K562 (cell line): Measurements from ENCODE around the gene EIF4G1. TPM values are rescaled to one million over a fixed set of nuclear protein-coding genes. Genes with fewer than 3 reads are reported as not detected.
A peak's percentile ranks its signal among the peaks of the same experiment; 100 is the strongest.

Experiments used
- ATAC-seq: fragments of 200-7000 bp; cut with Tn5 transposase; 3 replicates; pipeline ENCODE4 v1.9.1; 2020; ENCODE audit warnings: moderate library complexity
- BruUV-seq: library from RNA; stranded (reverse); fragments of 400-500 nt; replicated peaks from 2 replicates; lab custom pipeline; 2021; lab: Mats Ljungman, UMichigan
- CTCF ChIA-PET: fragments of 300-600 bp; formaldehyde crosslinking; extraction: SDS; loops from one replicate; lab custom pipeline; 2021; ENCODE audit warnings: low intra/inter-chr PET ratio; lab: Yijun Ruan, JAX
- POLR2A ChIA-PET: fragments of 300-600, 350-650 bp; sonication (Branson Sonifier 250); formaldehyde crosslinking; extraction: SDS; loops from one replicate; lab custom pipeline; 2021; ENCODE audit warnings: antibody characterized with exemption, inconsistent platforms; lab: Yijun Ruan, JAX
- DNase-seq, 4 experiments: peaks; one replicate each; pipeline versions ENCODE4 v3.0.0 to v3.0.0-alpha.2; 2011 to 2018; ENCODE audit warnings: low spot score in 3 of 4, mixed read lengths in 3 of 4; ENCODE audit errors: extremely low read depth in 1 of 4
- FAIRE-seq: peaks from 2 replicates; lab custom pipeline; 2011; peaks lifted over from hg19 to GRCh38; lab: Jason Lieb, UNC
- H2AFZ ChIP-seq: 2 replicates; pipeline ENCODE4 v1.6.0; 2011; ENCODE audit warnings: low read depth, low read length, control low read depth, inconsistent platforms
- H3K27ac ChIP-seq: fragments of 200-600 bp; 3 replicates; pipeline ENCODE4 v1.8.0; 2011; ENCODE audit warnings: low read depth, mild to moderate bottlenecking, control low read depth, inconsistent platforms, low read length, moderate library complexity, mixed read lengths; ENCODE audit errors: extremely low read depth
- H3K27me3 ChIP-seq, 2 experiments: fragments of 300-600 bp in 1 of 2; 2 replicates in 1 of 2; 3 replicates in 1 of 2; pipeline versions ENCODE4 v1.6.0 to v1.8.0; 2011; ENCODE audit warnings: inconsistent platforms in 2 of 2, low read length in 2 of 2, mild to moderate bottlenecking in 1 of 2, mixed read lengths in 1 of 2, moderate library complexity in 1 of 2; ENCODE audit not compliant: control insufficient read depth in 2 of 2, insufficient read depth in 2 of 2
- H3K36me3 ChIP-seq: fragments of 300-600 bp; 3 replicates; pipeline ENCODE4 v1.8.0; 2011; ENCODE audit warnings: mild to moderate bottlenecking, low read length, inconsistent platforms; ENCODE audit not compliant: control insufficient read depth, insufficient read depth
- H3K4me1 ChIP-seq, 2 experiments: fragments of 200-600 bp in 1 of 2; replicated peaks in 1 of 2; 2 replicates in 1 of 2; 3 replicates in 1 of 2; pipeline versions ENCODE4 v1.5.1 to v1.8.0; 2011; ENCODE audit warnings: inconsistent platforms in 2 of 2, low read length in 2 of 2, mild to moderate bottlenecking in 1 of 2, mixed read lengths in 1 of 2, moderate library complexity in 1 of 2; ENCODE audit not compliant: control insufficient read depth in 2 of 2, insufficient read depth in 2 of 2
- H3K4me2 ChIP-seq: 2 replicates; pipeline ENCODE4 v1.6.1; 2011; ENCODE audit warnings: low read length, control low read depth, inconsistent platforms, mixed read lengths; ENCODE audit not compliant: insufficient read depth
- H3K4me3 ChIP-seq: fragments of 200-600 bp; sonication (generic), shearing (Covaris generic); 2 replicates; pipeline ENCODE4 v1.5.1; 2016; ENCODE audit warnings: control low read depth, inconsistent platforms
- H3K79me2 ChIP-seq: fragments of 200-600 bp; 3 replicates; pipeline ENCODE4 v1.8.0; 2011; ENCODE audit warnings: low read length, inconsistent platforms; ENCODE audit not compliant: control insufficient read depth, insufficient read depth
- H3K9ac ChIP-seq, 2 experiments: 2 replicates each; pipeline versions ENCODE4 v1.6.0 to v1.6.1; 2011; ENCODE audit warnings: low read depth in 2 of 2, low read length in 2 of 2, control low read depth in 1 of 2, inconsistent platforms in 1 of 2, mild to moderate bottlenecking in 1 of 2, mixed read lengths in 1 of 2; ENCODE audit not compliant: insufficient read depth in 1 of 2
- H3K9me1 ChIP-seq: one replicate; pipeline ENCODE4 v1.6.0; 2011; ENCODE audit warnings: inconsistent platforms, mild to moderate bottlenecking, low read length, moderate library complexity; ENCODE audit not compliant: control insufficient read depth, insufficient read depth
- H3K9me3 ChIP-seq: replicated peaks from 2 replicates; pipeline ENCODE4 v1.5.1; 2011; ENCODE audit warnings: low read depth, low read length, inconsistent platforms; ENCODE audit not compliant: control insufficient read depth, insufficient read depth
- H4K20me1 ChIP-seq: replicated peaks from 2 replicates; pipeline ENCODE4 v1.6.1; 2011; ENCODE audit warnings: low read length, inconsistent platforms, mixed read lengths; ENCODE audit not compliant: control insufficient read depth, insufficient read depth
- CBFB ChIP-seq: sonication (generic); formaldehyde crosslinking; IDR thresholded peaks from 2 replicates; pipeline ENCODE4 v1.4.0; 2020; ENCODE audit warnings: mild to moderate bottlenecking, missing genetic modification reagents
- FOXP1 ChIP-seq: sonication (generic); formaldehyde crosslinking; IDR thresholded peaks from 2 replicates; pipeline ENCODE4 v1.8.0; 2022; ENCODE audit warnings: mild to moderate bottlenecking, missing genetic modification reagents
- ZNF140 ChIP-seq: fragments of 250-450 bp; sonication (Bioruptor Pico); IDR thresholded peaks from 2 replicates; pipeline ENCODE4 v1.8.0; 2021; ENCODE audit warnings: moderate library complexity, mild to moderate bottlenecking, inconsistent platforms
- ZNF561 ChIP-seq: fragments of 450-650 bp; formaldehyde crosslinking; conservative IDR thresholded peaks from 2 replicates; pipeline ENCODE4 v1.4.0; 2020; ENCODE audit warnings: mild to moderate bottlenecking, moderate library complexity
- WGBS: fragments of 100-300 bp; shearing (Covaris generic); methylation state at CpG from one replicate; pipeline ENCODE4 v1.1.6; 2016; ENCODE audit warnings: low coverage, mixed read lengths; ENCODE audit not compliant: insufficient coverage; ENCODE audit errors: missing lambda C conversion rate; 5-methylcytosine and 5-hydroxymethylcytosine counted together
- in situ Hi-C: fragments of 300-500 bp; cut with MboI; formaldehyde crosslinking; loops from 4 replicates; pipeline ENCODE4 v1.15.0; 2018; ENCODE audit warnings: inconsistent platforms, mixed read lengths
- intact Hi-C: fragments of 100-400 bp; cut with micrococcal nuclease; formaldehyde crosslinking; loops from 2 replicates; pipeline ENCODE4 v1.14.2; 2022
- polyA plus RNA-seq, 8 experiments: library from polyadenylated mRNA; depleted of rRNA in 4 of 8; stranded (reverse) in 5 of 8; unstranded in 3 of 8; fragments of >200 nt; fragmentation: Nextera tagmentation in 2 of 8; fragmentation: Illumina TruSeq in 1 of 8; extraction: Ambion mirVana in 2 of 8; extraction: Trizol in 1 of 8; gene quantifications; 2 replicates each; pipeline versions ENCODE4 v1.2.1 to v1.2.3, GENCODE V29; 2011 to 2014; ENCODE audit warnings: inconsistent platforms in 1 of 8, missing spikeins in 1 of 8
- total RNA-seq, 7 experiments: library from RNA; depleted of rRNA in 6 of 7; stranded (reverse); fragments of >200 nt in 6 of 7; fragmentation: Illumina TruSeq in 2 of 7; extraction: Trizol in 2 of 7; gene quantifications; 2 replicates each; pipeline versions ENCODE4 v1.2.1 to v1.2.3, GENCODE V29; 2011 to 2021; ENCODE audit warnings: low replicate concordance in 1 of 7

The EIF4G1 gene
- total and polyA plus RNA-seq, 9 of the 15 experiments (the other 6 are each of a cell fraction or from before 2014, with no cell fraction given): 4.6 to 505 (median 155) TPM

- Histone ChIP-seq H3K9me3 (no peaks in the 10 kb centered on the region), H3K9me1 (no peaks in the 10 kb centered on the region), H4K20me1 (no peaks in the 10 kb centered on the region; the same call in 1 of the 2 replicates), H3K9ac (no peak overlapping the region), H3K4me2 (no peak overlapping the region), H3K4me1 (peaks cover 0 to 8% of the 10 kb centered on the region in 2 experiments; a peak in 1 of 5 replicates), H3K36me3 (no peaks in the 10 kb centered on the region), H2AFZ (0 out of 2 replicates have a peak overlapping the region, but pooled peaks have one; percentile 24), H3K27ac (no peak overlapping the region), H3K27me3 (peaks cover 38 to 43% of the 10 kb centered on the region in 2 experiments), H3K79me2 (no peaks in the 10 kb centered on the region), H3K4me3 (no peak overlapping the region)
- no peak for TF ChIP-seq FOXP1 (CRISPR knock-in tag)
- TF ChIP-seq ZNF140 (CRISPR knock-in tag): no peak
- no peak for TF ChIP-seq ZNF561 (CRISPR knock-in tag)
- 0 out of 2 replicates have a peak, but pooled peaks have one; percentile 24 for TF ChIP-seq CBFB (CRISPR knock-in tag)
- DNase-seq (no peak), ATAC-seq (no peak), FAIRE-seq (no peak)
- ChIA-PET CTCF (no interaction called here), POLR2A (no interaction called here)
- 39% methylated on average over 12 of the region's 12 CpGs for WGBS
- intact Hi-C loops: no loop called here
- BruUV-seq: no TSS peak
- in situ Hi-C loops: no loop called here
These were observed 39.1 kb upstream of the EIF4G1 start for GRCh38 chr3:184275381-184275701.
